ES-I3 (cell line): ENCODE data around the gene CROCC.

ENCODE experiments used
- H3K36me3 ChIP-seq: 2 replicates; pipeline ENCODE4 v1.6.1; 2013; ENCODE audit warnings: mild to moderate bottlenecking, low read length, control low read depth, moderate library complexity; ENCODE audit not compliant: insufficient read depth
- H3K4me1 ChIP-seq: 2 replicates; pipeline ENCODE4 v1.6.1; 2013; ENCODE audit warnings: mild to moderate bottlenecking, control low read depth, low read length; ENCODE audit not compliant: insufficient read depth
- H3K9ac ChIP-seq: 2 replicates; pipeline ENCODE4 v1.6.1; 2013; ENCODE audit warnings: low read depth, mild to moderate bottlenecking, low read length, moderate library complexity
- H3K9me3 ChIP-seq: 2 replicates; pipeline ENCODE4 v1.6.1; 2013; ENCODE audit warnings: mild to moderate bottlenecking, low read length, moderate library complexity; ENCODE audit not compliant: control insufficient read depth, insufficient read depth

CROCC gene

DNA sequence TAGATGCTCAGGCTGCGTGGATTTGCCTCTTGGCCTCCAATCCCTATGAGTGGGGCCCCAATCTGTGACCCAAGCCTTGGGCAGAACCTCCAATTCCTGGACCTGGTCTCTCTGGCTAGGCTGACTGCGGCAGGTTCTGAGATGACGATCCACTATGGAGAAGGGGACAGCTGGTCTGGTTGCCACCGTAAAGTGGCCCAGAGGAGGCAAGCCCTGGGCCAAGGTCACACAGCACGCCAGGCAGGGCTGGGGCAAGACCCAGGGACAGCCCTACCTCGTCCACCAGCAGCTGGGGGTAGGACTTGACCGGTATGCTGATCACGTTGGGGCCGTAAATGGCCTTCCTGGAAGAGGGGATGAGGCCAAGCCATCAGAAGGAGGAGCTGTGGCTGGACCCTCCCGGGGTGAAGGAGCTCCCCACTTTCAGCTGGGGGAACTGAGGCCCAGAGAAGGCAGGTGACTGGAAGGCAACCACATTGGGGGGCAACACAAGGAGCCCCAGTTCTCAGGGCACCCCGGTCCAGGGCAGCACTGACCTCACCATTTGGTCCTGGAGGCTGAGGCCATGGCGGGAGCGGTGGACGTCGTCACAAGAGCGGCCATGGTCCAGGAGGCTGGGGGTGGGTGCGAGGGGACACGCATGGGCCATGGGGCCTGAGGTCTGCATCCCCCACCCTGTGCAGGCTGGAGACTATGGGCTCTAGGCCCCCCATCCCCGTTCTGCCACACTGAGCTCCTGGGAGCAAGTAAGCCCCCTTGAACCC lies 80.2 kb downstream of the CROCC start:
- Histone ChIP-seq H3K4me1 (no peaks in the 10 kb centered on the region), H3K9me3 (no peaks in the 10 kb centered on the region), H3K9ac (no peak overlapping the region), H3K36me3 (peaks cover 8% of the 10 kb centered on the region)

GRCh38 chr1:17002524-17002902 lies 80.8 kb downstream of the CROCC start:
- Histone ChIP-seq H3K36me3 (peaks cover 8% of the 10 kb centered on the region), H3K4me1 (no peaks in the 10 kb centered on the region), H3K9ac (no peak overlapping the region), H3K9me3 (no peaks in the 10 kb centered on the region)

GRCh38 chr1:17004466-17005364 lies 83.0 kb downstream of the CROCC start:
- no peaks in the 10 kb centered on the region for H3K9me3 ChIP-seq
- peaks cover 8% of the 10 kb centered on the region for H3K36me3 ChIP-seq
- H3K4me1 ChIP-seq = peaks cover 3% of the 10 kb centered on the region; the same call in 1 of the 2 replicates
- H3K9ac ChIP-seq = no peak overlapping the region

GRCh38 chr1:17005365-17005740 lies 83.6 kb downstream of the CROCC start:
- no peak overlapping the region for H3K9ac ChIP-seq
- H3K36me3 ChIP-seq = peaks cover 8% of the 10 kb centered on the region

DNA sequence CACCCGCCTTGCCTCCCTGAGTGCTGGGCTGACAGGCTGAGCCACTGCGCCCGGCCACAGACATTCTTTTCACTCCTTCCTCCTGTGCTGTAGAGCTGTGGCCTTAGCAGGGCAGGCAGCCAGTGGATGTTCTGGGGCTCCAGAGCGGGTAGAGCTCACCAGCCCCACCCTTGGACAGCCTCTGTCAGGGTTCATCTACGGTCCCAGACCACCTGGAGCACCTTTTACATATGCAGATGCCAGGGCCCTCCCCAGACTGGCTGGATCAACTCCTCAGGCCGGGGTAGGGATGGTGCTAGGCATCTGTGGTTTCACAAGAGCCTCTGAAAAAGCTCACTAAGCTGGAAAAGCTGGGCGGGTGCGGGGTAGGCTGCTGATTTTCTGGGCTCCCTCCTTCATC lies 85.4 kb downstream of the CROCC start:
- Histone ChIP-seq H3K4me1 (peaks cover 8% of the 10 kb centered on the region), H3K9me3 (no peaks in the 10 kb centered on the region), H3K36me3 (peaks cover 8% of the 10 kb centered on the region), H3K9ac (no peak overlapping the region)

More at GRCh38 chr1:17005365-17005740, 83.6 kb downstream of the CROCC start:
- peaks cover 5% of the 10 kb centered on the region for H3K4me1 ChIP-seq
- H3K9me3 ChIP-seq = no peaks in the 10 kb centered on the region

GRCh38 chr1:17008208-17008855 lies 86.6 kb downstream of the CROCC start:
- peaks cover 19% of the 10 kb centered on the region for H3K4me1 ChIP-seq
- no peaks in the 10 kb centered on the region for H3K9me3 ChIP-seq
- peaks cover 3% of the 10 kb centered on the region for H3K36me3 ChIP-seq
- no peak overlapping the region for H3K9ac ChIP-seq

DNA sequence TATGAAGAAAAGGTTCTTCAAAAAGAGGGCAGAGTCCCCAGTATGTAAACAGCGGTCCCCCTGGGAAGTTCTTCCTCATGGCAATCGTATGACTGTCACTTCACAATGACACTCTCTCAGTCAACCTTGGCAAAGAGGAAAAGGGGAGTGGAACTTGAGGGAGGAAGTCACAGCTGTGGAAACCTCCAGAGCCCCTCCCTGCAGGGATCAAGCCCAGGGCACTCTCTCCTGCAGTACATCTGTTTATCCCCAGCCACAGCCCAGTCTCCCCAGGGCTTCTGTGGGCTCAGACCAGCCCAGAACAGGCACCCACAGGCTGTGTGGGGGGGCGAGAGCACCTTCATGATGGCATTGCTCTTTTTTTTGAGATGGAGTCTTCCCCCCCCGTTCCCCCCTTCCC lies 88.0 kb downstream of the CROCC start:
- H3K36me3 ChIP-seq = peaks cover 3% of the 10 kb centered on the region
- H3K4me1 ChIP-seq = peaks cover 29% of the 10 kb centered on the region
- no peaks in the 10 kb centered on the region for H3K9me3 ChIP-seq
- H3K9ac ChIP-seq = no peak overlapping the region

- no peaks in the 10 kb centered on the region for H3K9me3 ChIP-seq
- H3K9ac ChIP-seq = peak overlapping the region; percentile 63; the same call in 1 of the 2 replicates
- H3K36me3 ChIP-seq = no peaks in the 10 kb centered on the region
- H3K4me1 ChIP-seq = peaks cover 34% of the 10 kb centered on the region
Observed at GRCh38 chr1:17011092-17011438, 89.3 kb downstream of the CROCC start.

DNA sequence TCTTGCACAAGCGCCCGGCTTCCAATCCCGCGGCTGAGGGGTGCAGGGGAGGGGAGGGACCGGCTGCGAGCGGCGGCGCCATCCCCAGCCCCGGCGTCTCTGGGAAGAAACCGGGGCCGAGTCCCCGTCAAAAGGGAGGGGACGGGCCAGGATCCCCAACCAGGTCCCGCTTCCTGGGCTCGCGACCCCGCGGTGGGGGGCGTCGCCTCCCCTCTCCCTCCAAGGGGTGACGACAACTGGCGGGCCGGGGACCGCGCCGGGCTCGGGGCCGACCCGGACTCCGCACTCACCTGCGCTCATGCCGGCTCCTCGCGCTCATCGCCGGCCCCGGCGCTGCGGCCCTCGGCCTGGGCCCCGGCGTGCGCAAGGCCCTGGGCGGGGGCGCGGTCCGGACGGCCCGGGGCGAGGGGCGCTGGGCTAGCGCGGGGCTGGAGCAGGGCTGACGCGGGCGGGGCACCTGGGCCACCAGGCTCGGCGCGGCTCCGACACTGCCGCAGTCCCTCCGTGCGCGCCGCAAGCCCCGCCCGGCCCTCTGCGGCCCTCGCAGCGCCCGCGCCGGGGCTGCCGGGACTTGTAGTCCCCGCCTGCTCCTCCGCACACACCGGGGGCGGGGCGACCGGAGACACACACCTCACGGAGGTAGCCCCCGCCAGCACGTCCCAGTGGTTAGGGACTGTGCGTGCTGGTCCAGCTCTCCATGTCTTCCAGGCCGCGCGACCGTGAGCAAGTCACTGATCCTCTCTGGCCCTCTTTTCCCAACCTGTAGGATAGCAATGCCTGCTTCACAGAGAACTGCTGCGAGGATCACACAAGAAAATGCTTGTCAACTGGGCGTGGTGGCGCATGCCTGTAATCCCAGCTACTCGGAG lies 89.9 kb downstream of the CROCC start, which contains the start of gene ATP13A2:
Gene ATP13A2, minus strand, starts transcription at position 490 of the 869 bp plus-strand sequence. Its CDS starts 190 bp downstream, at position 300.
- H3K9ac ChIP-seq = peak within 1 kb of the TSS; percentile 63
- H3K36me3 ChIP-seq = no peaks in the 10 kb centered on the region
- peaks cover 39% of the 10 kb centered on the region for H3K4me1 ChIP-seq
- no peaks in the 10 kb centered on the region for H3K9me3 ChIP-seq

DNA sequence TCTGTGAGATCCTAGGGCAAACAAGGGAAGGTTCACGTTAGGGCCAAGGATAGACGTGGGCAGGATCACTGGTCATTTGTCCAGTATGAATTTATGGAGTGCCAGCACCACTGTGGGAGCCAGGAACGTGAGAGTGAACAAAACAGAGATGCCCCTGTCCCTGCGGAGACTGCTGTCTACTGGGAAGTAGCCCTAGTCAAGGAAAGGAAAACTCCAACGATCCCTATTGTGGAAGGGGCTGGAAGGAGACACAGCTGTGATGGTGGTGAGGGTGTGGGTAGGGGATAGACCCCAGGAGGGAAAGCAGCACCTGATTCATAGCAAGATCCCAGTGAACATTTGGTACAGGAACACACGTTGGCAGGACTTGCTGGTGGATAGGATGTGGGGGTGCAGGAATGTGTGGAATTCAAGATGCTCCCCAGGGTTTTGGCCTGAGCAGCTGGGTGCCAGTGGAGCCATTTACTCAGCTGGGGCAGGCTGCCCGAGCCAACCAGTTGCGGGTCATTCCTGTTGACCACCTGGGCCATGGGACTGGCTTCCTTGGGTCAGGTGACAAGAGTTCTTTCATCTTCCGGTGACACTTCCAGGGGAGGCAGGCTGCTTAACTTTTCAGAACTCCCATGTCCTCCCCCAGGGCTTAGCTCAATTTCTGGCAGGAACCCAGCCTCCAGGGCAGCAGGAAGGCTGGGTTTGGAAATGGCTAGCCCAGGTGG lies 91.2 kb downstream of the CROCC start:
- Histone ChIP-seq H3K9ac (no peak overlapping the region), H3K36me3 (no peaks in the 10 kb centered on the region), H3K4me1 (peaks cover 39% of the 10 kb centered on the region), H3K9me3 (no peaks in the 10 kb centered on the region)

DNA sequence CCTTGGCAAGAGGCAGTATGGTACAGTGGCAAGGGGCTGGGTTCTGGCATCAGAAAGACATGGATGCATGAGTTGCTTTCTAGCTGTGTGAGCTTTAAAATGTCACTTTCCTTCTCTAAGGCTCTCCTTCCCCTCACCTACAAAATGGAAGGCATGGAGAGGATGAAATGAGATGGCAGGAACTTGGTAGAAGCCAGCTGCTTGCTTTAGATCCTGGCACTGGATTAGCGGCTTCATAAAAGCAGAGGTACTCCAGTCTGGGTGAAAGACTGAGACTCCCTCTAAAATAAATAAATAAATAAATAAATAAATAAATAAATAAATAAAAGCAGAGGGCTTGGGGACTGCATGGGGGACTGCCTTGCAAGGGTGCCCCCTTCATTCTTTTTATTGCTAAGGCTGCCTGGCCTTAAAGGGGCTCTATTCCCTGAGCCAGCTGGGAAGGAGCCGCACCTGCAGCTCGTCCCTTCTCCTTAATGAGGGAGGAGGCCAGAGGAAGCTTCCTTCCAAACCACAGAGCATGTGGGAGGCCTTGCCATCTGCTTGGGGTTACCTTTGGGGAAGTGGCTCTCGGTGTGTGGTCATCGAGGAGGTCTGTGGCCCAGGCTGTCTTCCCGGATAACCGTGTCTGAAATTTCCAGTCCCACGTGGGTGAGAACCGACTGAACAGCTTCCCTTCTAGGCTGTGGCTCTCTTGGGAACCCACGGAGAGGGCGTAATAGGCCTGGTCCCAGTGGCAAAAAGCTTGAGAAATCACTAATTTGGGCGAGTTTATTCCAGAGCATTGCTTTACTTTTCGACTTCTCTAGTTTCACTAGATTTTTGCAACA lies 92.0 kb downstream of the CROCC start:
- Histone ChIP-seq H3K9ac (no peak overlapping the region), H3K36me3 (no peaks in the 10 kb centered on the region), H3K4me1 (peaks cover 39% of the 10 kb centered on the region), H3K9me3 (no peaks in the 10 kb centered on the region)

GRCh38 chr1:17014671-17015567 lies 93.2 kb downstream of the CROCC start:
- Histone ChIP-seq H3K9me3 (no peaks in the 10 kb centered on the region), H3K36me3 (peaks cover 3% of the 10 kb centered on the region; the same call in 1 of the 2 replicates), H3K9ac (no peak overlapping the region), H3K4me1 (peaks cover 36% of the 10 kb centered on the region)
